Measurements from ENCODE around the gene THOC7.

THOC7 gene

GRCh38 chr3:63845215-63845614 is 18.4 kb downstream of the THOC7 start:
- no peak for DNase-seq (ENCODE audit: low spot score)

- DNase-seq (ENCODE audit: low spot score) = no peak
Observed at GRCh38 chr3:63842127-63842526, 21.5 kb downstream of the THOC7 start.

- no peak for DNase-seq (ENCODE audit: low spot score)
Observed at GRCh38 chr3:63841704-63842103, 21.9 kb downstream of the THOC7 start.

GRCh38 chr3:63832395-63832794 is 31.2 kb downstream of the THOC7 start:
- no peak for DNase-seq (ENCODE audit: low spot score)

DNA sequence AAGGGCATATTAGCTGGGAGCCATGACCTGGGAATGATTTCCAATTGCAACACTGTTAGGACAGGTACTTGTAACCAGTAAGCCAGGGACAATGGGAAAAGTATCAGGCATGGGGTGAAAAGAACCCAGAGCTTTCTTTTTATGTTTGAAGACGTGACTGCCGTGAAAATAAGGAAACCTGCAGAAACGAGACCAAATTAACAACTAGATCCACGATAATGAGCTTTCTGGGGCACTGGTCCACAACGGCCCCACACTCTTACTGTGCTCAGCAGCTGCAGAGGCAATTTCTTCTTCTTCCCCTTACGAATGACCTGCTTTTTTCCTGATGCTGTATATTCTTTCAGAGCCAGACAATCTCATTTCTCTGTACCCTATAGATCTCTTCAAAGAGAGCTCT is 33.1 kb downstream of the THOC7 start:
- DNase-seq (ENCODE audit: low spot score) = no peak

DNA sequence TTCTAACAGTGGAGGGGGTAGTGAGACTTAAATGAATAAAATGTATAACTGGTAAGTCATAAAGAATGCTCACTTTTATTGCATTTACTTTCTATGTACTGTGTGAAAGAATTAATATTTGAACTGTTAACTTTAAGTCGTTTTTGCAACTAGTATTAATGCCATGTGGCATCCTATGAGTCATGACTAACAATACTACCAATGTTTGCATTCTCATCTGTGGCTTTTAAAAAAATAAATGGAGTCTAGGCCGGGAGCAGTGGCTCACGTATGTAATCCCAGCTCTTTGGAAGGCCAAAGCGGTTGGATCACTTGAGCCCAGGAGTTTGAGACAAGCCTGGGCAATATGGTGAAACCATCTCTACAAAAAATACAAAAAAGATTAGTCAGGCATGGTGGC is 39.3 kb downstream of the THOC7 start:
- DNase-seq (ENCODE audit: low spot score) = no peak

GRCh38 chr3:63819151-63819398 is 44.5 kb downstream of the THOC7 start, which contains the start of gene C3orf49:
TSS of gene C3orf49 (plus strand) at chr3:63819299. CDS start at chr3:63819472, 173 bp downstream.
- no peak for DNase-seq (ENCODE audit: low spot score)

DNA sequence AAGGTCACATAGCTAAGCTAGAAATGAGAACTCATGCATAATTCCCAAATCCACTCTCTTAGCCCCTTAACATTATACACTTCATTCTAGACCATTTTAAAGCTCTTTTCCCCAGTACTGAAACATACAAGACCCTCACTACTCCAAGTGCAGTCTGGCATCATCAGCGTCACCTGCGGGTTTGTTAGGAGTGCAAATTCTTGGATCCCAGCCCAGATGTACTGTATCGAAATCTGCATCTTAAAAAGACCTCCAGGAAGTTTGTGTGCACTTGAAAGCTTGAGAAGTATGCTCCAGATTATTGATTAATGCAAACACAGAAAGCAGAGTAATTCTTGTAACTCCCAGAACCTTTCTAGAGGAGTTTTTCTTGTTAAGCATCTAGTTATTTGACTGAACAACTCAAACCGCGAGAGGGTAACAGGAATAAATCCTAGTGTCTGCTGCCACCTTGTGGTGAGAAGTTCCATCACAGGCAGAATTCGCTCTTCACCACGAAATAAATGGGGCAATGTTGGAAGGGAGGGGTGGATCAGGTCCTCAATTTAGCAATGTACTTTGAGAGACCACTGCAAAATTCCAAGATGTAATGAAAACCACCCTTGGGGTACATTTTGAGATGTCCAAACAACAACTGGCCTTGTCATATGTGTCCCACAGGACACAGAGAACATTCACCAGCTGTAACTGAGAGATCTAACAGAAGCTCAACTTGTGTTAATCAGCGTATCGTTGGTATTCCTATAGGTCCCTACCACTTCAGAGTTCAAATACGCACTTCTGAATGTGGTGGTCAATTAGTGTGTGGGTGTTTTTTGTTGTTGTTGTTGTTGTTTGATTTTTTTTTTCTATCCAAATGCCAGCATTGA is 45.1 kb downstream of the THOC7 start:
- peak; percentile 53 for DNase-seq (ENCODE audit: low spot score)

DNA sequence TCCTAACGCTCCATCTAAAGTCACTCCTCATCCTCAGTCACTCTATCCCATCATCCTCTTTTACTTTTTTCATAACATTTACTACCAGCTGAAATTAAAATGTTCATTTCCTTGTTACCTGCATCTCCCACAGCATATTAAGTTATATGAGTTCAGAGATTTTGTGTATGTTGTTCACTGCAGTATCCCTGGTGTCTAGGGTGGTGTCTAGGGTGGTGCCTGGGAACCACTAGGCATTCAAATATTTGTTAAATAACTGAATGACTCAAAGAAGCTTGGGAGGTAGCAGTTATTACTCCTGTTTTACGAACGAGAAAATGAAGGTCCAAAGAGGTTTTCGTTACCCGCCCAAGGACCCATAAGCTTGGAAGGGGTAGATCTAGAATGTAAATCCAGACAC is 46.4 kb downstream of the THOC7 start:
- no peak for DNase-seq (ENCODE audit: low spot score)

DNA sequence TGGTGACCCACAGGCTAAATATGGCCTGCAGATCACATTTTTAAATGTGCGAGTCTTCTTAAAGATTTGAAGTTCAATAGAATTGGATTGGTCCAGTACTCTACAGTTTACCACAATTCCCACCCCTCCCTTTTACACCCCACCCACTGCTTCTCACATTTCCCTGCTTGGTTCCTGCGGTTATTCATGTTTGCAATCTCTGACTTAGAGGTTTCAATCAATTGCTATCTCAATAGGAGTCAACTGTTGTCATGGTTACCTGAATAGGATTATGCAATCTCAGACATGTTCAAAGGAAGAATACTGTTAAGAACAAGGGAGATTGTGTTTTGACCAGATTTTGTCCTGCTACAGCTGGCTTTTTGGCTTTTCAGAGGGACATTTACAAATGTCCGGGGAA is 49.4 kb downstream of the THOC7 start:
- DNase-seq (ENCODE audit: low spot score) = no peak

DNA sequence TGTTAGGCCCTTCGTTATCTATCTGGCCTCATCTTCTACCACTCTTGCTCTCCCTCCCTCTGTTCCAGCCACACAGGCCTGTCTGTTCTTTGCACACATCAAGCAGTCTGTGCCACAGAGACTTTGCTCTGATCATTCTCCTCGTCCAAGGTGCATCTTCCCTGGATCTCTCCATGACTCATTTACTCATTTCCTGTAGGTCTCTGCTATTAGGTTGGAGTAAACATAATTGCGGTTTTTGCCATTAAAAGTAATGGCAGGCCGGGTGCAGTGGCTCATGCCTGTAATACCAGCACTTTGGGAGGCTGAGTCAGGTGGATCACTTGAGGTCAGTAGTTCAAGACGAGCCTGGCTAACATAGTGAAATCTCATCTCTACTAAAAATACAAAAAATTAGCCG is 54.0 kb downstream of the THOC7 start:
- DNase-seq (ENCODE audit: low spot score) = no peak

- DNase-seq (ENCODE audit: low spot score) = no peak
Observed at GRCh38 chr3:63808633-63809032, 55.0 kb downstream of the THOC7 start.

DNA sequence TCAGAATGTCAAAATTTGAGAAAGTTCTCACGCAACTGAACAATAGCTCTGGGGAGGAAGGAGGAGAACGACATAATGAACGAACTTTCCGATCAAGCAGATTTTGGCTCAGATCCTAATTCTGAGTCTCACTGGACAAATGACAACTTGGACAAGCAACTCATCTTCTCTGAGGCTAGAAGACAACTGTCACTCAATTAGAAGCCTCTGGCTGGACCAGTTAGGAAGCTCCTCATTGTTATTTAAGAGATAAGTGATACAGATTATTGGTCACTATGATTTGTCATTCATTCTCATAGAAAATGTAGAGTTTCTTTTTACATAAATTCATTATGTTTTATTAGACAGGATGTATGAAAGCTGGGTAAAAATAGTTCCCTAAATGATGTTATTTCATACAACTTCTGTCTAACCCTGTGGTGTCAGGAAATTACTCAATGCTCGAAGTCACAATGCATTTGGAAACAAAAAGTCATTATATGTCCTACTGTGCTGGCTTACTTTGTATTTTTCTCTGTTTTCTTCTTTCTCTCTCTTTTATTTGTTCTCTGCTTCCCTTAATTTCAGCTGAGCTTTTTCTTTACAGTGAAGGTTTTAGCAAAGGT is 55.5 kb downstream of the THOC7 start:
- DNase-seq (ENCODE audit: low spot score) = peak; percentile 59

DNA sequence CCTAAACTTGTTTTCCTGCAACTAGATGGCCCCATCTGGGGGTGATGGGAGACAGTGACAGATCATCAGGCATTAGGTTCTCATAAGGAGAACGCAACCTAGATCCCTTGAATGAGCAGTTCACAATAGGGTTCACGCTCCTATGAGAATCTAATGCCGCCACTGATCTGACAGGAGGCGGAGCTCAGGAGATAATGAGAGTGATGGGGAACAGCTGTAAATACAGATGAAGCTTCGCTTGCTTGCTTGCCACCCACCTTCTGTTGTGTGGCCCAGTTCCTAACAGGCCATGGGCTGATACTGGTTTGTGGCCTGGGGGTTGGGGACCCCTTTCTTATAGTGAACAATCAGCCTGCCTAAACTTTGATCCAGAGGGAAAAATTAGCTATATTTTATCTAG is 59.7 kb downstream of the THOC7 start:
- DNase-seq (ENCODE audit: low spot score) = no peak

- no peak for DNase-seq (ENCODE audit: low spot score)
Observed at GRCh38 chr3:63800097-63800496, 63.5 kb downstream of the THOC7 start.

- DNase-seq (ENCODE audit: low spot score) = no peak
Observed at GRCh38 chr3:63798949-63799348, 64.7 kb downstream of the THOC7 start.

- DNase-seq (ENCODE audit: low spot score) = no peak
Observed at GRCh38 chr3:63798544-63798943, 65.1 kb downstream of the THOC7 start.

DNA sequence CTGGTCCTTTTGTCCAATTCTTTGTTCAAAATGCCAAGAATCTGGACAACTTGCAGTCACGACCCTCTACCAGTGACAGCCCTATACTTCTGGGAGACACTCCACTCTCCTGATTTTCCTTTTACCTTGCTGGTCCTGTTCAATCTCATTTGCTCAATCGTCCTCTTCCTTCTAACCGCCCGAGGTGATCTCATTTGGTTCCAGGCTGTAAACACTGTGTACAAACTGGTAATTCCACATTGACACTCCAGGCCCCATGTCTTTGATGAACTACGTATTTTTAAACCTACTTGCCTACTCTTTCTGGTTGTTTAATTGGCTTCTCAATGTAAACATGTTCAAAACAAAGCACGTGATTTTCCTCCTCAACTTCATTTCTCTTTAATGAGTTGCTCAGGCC is 68.2 kb downstream of the THOC7 start:
- no peak for DNase-seq (ENCODE audit: low spot score)

DNA sequence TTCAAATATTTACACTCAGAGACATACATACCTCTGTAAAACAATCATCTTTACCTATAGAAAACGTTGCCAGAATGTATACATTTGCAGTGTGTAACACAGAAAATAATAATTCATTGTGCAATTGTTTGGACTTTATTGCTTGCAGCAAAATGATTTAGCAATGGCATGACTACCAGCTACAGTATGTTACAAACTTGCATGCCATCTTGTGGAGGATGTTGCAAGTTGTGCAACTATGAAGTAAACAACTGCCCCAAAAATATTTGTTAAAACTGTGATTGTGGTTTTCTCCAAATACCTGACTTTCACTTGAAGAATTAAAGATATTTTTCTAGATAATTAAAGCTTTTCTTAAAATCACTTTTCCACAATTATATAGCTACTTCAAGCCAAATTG is 71.6 kb downstream of the THOC7 start:
- peak; percentile 6 for DNase-seq (ENCODE audit: low spot score)

All from kidney capillary endothelial cell (primary cell).